ENCODE data around the gene RAB33A. TPM values are rescaled to one million over a fixed set of nuclear protein-coding genes. Genes with fewer than 3 reads are reported as not detected.

RAB33A gene
- polyA plus RNA-seq, 1 donor from 2014 or later, result 74.7 TPM

GRCh38 chrX:130145123-130145522 lies 26.6 kb upstream of the RAB33A start:
- no peak overlapping the region for H3K4me3 ChIP-seq (ENCODE audit: low read length)
- H4K20me1 ChIP-seq (ENCODE audit: insufficient read depth), result no peaks in the 10 kb centered on the region
- no peak overlapping the region for H3K9ac ChIP-seq (ENCODE audit: low read length)
- no peaks in the 10 kb centered on the region for H3F3A ChIP-seq (ENCODE audit: insufficient read depth, low read length, poor library complexity, severe bottlenecking)
- no peaks in the 10 kb centered on the region for H3K9me3 ChIP-seq (ENCODE audit: low read length)
- no peaks in the 10 kb centered on the region for H3K27me3 ChIP-seq (ENCODE audit: insufficient read depth, low read depth, low read length)
- H3K79me2 ChIP-seq (replicated peaks; ENCODE audit: insufficient read depth, low read length), result no peaks in the 10 kb centered on the region
- TF ChIP-seq SMC3 (conservative IDR thresholded peaks at IDR 0.05; ENCODE audit: poor library complexity) (no peak), CTCF (IDR thresholded peaks at IDR 0.05; ENCODE audit: poor library complexity, severe bottlenecking) (no peak), TAF1 (IDR thresholded peaks at IDR 0.05; ENCODE audit: low read depth) (no peak), EZH2 (IDR thresholded peaks at IDR 0.05; ENCODE audit: borderline replicate concordance, insufficient read depth, low read length, poor library complexity, severe bottlenecking) (no peak), EP300 (conservative IDR thresholded peaks at IDR 0.05; ENCODE audit: poor library complexity, severe bottlenecking) (no peak), RAD21 (conservative IDR thresholded peaks at IDR 0.05) (no peak)
- no peak overlapping the region for H3K4me2 ChIP-seq (ENCODE audit: low read length)
- H3K9me2 ChIP-seq (ENCODE audit: insufficient read depth, low read length), result no peaks in the 10 kb centered on the region
- no peak overlapping the region for H3K27ac ChIP-seq (ENCODE audit: low read length)
- no peaks in the 10 kb centered on the region for H3K36me3 ChIP-seq (ENCODE audit: insufficient read depth, low read length)
- H2AFZ ChIP-seq (ENCODE audit: low read depth, low read length), result no peak overlapping the region

GRCh38 chrX:130147631-130148030 lies 24.1 kb upstream of the RAB33A start:
- no peak overlapping the region for H3K4me3 ChIP-seq (ENCODE audit: low read length)
- H3K9me3 ChIP-seq (ENCODE audit: low read length), result no peaks in the 10 kb centered on the region
- H4K20me1 ChIP-seq (ENCODE audit: insufficient read depth), result no peaks in the 10 kb centered on the region
- no peaks in the 10 kb centered on the region for H3K36me3 ChIP-seq (ENCODE audit: insufficient read depth, low read length)
- no peak overlapping the region for H3K27ac ChIP-seq (ENCODE audit: low read length)
- no peak overlapping the region for H3K4me2 ChIP-seq (ENCODE audit: low read length)
- TF ChIP-seq EZH2 (IDR thresholded peaks at IDR 0.05; ENCODE audit: borderline replicate concordance, insufficient read depth, low read length, poor library complexity, severe bottlenecking) (no peak), CTCF (IDR thresholded peaks at IDR 0.05; ENCODE audit: poor library complexity, severe bottlenecking) (no peak), TAF1 (IDR thresholded peaks at IDR 0.05; ENCODE audit: low read depth) (no peak), EP300 (conservative IDR thresholded peaks at IDR 0.05; ENCODE audit: poor library complexity, severe bottlenecking) (no peak), REST (IDR thresholded peaks at IDR 0.05; ENCODE audit: borderline replicate concordance) (no peak), MXI1 (conservative IDR thresholded peaks at IDR 0.05; ENCODE audit: poor library complexity, severe bottlenecking) (no peak), RAD21 (conservative IDR thresholded peaks at IDR 0.05) (no peak), SMC3 (conservative IDR thresholded peaks at IDR 0.05; ENCODE audit: poor library complexity) (no peak), POLR2AphosphoS5 (IDR thresholded peaks at IDR 0.05) (no peak)
- no peak overlapping the region for H3K9ac ChIP-seq (ENCODE audit: low read length)
- no peak overlapping the region for H2AFZ ChIP-seq (ENCODE audit: low read depth, low read length)
- H3K27me3 ChIP-seq (ENCODE audit: insufficient read depth, low read depth, low read length), result no peaks in the 10 kb centered on the region
- H3K9me2 ChIP-seq (ENCODE audit: insufficient read depth, low read length), result no peaks in the 10 kb centered on the region
- H3F3A ChIP-seq (ENCODE audit: insufficient read depth, low read length, poor library complexity, severe bottlenecking), result no peaks in the 10 kb centered on the region
- H3K79me2 ChIP-seq (replicated peaks; ENCODE audit: insufficient read depth, low read length), result no peaks in the 10 kb centered on the region
